Upper lobe of left lung (tissue), 6 donors: ENCODE data around the gene TELO2. TPM values are rescaled to one million over a fixed set of nuclear protein-coding genes. Genes with fewer than 3 reads are reported as not detected.

Experiments used
- ATAC-seq, 2 donors: fragments of 200-7000 bp; cut with Tn5 transposase; one replicate each; pipeline ENCODE4 v1.9.1; 2022; ENCODE audit warnings: mild to moderate bottlenecking in 2 of 2, moderate library complexity in 2 of 2; ENCODE audit not compliant: low FRiP score in 2 of 2
- DNase-seq, 2 donors: peaks; one replicate each; pipeline ENCODE4 v3.0.0-alpha.2; 2019 to 2020
- H3K27ac ChIP-seq, 4 donors: fragments of 200-600 bp; sonication (generic); one replicate each; pipeline ENCODE4 v1.5.1; 2016 to 2019
- H3K27me3 ChIP-seq, 4 donors: fragments of 200-600 bp; sonication (generic); one replicate each; pipeline ENCODE4 v1.5.1; 2017 to 2019
- H3K36me3 ChIP-seq, 4 donors: fragments of 200-600 bp; sonication (generic); one replicate each; pipeline ENCODE4 v1.5.1; 2016 to 2019
- H3K4me1 ChIP-seq, 4 donors: fragments of 200-600 bp; sonication (generic); one replicate each; pipeline ENCODE4 v1.5.1; 2018 to 2019
- H3K4me3 ChIP-seq, 4 donors: fragments of 200-600 bp; sonication (generic); one replicate each; pipeline ENCODE4 v1.5.1; 2017 to 2019; ENCODE audit warnings: mild to moderate bottlenecking in 2 of 4, moderate library complexity in 1 of 4
- H3K9me3 ChIP-seq, 4 donors: fragments of 200-600 bp; sonication (generic); one replicate each; pipeline ENCODE4 v1.5.1; 2018 to 2019
- EP300 ChIP-seq, 4 donors: sonication (generic); formaldehyde crosslinking; IDR thresholded peaks; one replicate each; pipeline ENCODE4 v1.5.1; 2017; ENCODE audit warnings: antibody characterized with exemption in 4 of 4, control low read depth in 2 of 4
- POLR2A ChIP-seq, 4 donors: fragments of 450-650 bp; IDR thresholded peaks; one replicate each; pipeline ENCODE4 v1.5.1; 2016 to 2017; ENCODE audit warnings: antibody characterized with exemption in 4 of 4, mild to moderate bottlenecking in 2 of 4
- POLR2AphosphoS5 ChIP-seq, 2 donors: sonication (generic); formaldehyde crosslinking; IDR thresholded peaks; one replicate each; pipeline ENCODE4 v1.5.1; 2017; ENCODE audit warnings: antibody characterized with exemption in 2 of 2
- WGBS, 2 donors: methylation state at CpG; one replicate each; pipeline ENCODE4 v1.1.5; 2017 to 2018; 5-methylcytosine and 5-hydroxymethylcytosine counted together
- total RNA-seq, 6 donors: library from RNA; depleted of rRNA in 4 of 6; stranded (reverse); fragments of >200 nt in 4 of 6; gene quantifications; one replicate each; pipeline versions ENCODE4 v1.1.0 to v1.2.1, GENCODE V29; 2016 to 2021
- TF ChIP-seq, protein P1 (sequence below), 6 experiments: fragments of 450-650 bp in 4 of 6; fragments of 200-600 bp in 2 of 6; sonication (generic) in 2 of 6; IDR thresholded peaks; one replicate each; pipeline ENCODE4 v1.5.1; 2016 to 2019; ENCODE audit warnings: antibody characterized with exemption in 6 of 6
- donor health status: DM: no; HTN: no; CAD: no; lungs with moderate emphysema.
- donor health status: DM: no; HTN: yes; CAD: no; lungs with severe emphysema.

The TELO2 gene
- total RNA-seq, 6 donors from 2014 or later: 13.8 to 130 (median 41.5) TPM

DNA sequence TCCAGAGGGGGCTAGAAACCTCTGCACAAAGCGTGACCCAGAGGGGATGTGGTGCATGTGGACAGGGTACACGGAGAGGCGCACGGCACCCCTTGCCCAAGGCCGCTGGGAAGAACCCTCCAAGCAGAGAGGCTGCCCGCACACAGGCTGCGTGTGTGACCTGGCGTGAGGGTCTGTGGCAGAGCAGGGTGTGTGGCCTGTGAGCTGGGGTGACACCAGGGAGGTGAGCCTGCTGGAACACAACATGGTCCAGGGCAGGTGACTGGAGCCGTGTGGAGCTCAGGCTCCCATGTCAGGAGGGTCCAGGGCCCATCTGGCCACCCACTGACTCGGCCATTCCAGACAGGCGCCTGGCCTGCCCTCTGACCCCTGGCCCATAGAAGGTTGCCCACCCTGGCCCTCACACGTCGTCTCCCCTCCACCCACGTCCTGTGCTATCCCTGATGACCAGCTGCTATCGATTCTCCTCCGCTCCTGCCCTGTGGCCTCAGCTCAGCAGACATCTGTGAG lies 25.5 kb downstream of the TELO2 start:
- DNase-seq (peak in 1 of 2 donors; percentile 65), ATAC-seq (peak; percentile 31)
- TF ChIP-seq, protein P1, sequence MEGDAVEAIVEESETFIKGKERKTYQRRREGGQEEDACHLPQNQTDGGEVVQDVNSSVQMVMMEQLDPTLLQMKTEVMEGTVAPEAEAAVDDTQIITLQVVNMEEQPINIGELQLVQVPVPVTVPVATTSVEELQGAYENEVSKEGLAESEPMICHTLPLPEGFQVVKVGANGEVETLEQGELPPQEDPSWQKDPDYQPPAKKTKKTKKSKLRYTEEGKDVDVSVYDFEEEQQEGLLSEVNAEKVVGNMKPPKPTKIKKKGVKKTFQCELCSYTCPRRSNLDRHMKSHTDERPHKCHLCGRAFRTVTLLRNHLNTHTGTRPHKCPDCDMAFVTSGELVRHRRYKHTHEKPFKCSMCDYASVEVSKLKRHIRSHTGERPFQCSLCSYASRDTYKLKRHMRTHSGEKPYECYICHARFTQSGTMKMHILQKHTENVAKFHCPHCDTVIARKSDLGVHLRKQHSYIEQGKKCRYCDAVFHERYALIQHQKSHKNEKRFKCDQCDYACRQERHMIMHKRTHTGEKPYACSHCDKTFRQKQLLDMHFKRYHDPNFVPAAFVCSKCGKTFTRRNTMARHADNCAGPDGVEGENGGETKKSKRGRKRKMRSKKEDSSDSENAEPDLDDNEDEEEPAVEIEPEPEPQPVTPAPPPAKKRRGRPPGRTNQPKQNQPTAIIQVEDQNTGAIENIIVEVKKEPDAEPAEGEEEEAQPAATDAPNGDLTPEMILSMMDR (IDR thresholded peaks at IDR 0.05): no peak
- TF ChIP-seq POLR2A (IDR thresholded peaks at IDR 0.05): no peak
- TF ChIP-seq POLR2AphosphoS5 (IDR thresholded peaks at IDR 0.05): no peak
- TF ChIP-seq EP300 (IDR thresholded peaks at IDR 0.05): no peak
- Histone ChIP-seq H3K27me3 (no peaks in the 10 kb centered on the region), H3K4me1 (no peaks in the 10 kb centered on the region), H3K9me3 (peaks cover 0 to 6% (median 3%) of the 10 kb centered on the region in 4 donors), H3K36me3 (peaks cover 0 to 43% (median 25%) of the 10 kb centered on the region in 4 donors), H3K27ac (no peak overlapping the region), H3K4me3 (no peak overlapping the region)
- WGBS, 2 donors: 96 to 98% methylated on average over 10 to 16 of the region's 16 CpGs

DNA sequence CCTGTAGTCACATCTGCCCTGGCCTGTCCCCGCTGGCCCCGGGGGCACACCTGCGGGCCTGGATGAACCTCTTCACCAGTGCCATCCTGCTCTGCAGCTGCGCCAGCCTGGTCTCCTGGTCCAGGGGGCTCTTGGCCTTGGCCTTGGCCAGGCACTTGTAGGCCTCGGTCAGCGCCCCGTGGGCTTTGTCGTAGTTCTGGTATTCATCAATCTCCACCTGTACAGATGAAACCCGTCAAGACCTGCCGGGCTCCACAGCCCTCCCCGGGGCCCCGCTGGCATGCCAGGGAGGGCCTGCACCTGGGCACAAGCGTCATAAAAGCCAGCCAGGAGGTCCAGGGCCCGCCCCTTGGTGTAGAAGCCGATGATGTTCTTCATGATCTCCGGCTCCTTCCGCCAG lies 26.7 kb downstream of the TELO2 start:
- H3K9me3 ChIP-seq: no peaks in the 10 kb centered on the region
- TF ChIP-seq, protein P1 (IDR thresholded peaks at IDR 0.05): no peak
- TF ChIP-seq POLR2A (IDR thresholded peaks at IDR 0.05) (no peak), EP300 (IDR thresholded peaks at IDR 0.05) (no peak), POLR2AphosphoS5 (IDR thresholded peaks at IDR 0.05) (no peak)
- H3K36me3 ChIP-seq: peaks cover 0 to 53% (median 28%) of the 10 kb centered on the region in 4 donors
- no peak overlapping the region for H3K27ac ChIP-seq
- H3K4me1 ChIP-seq: no peaks in the 10 kb centered on the region
- DNase-seq (peak in 1 of 2 donors; percentile 75), ATAC-seq (no peak)
- H3K4me3 ChIP-seq: no peak overlapping the region
- no peaks in the 10 kb centered on the region for H3K27me3 ChIP-seq
- WGBS, 2 donors: 97% methylated on average over 4 to 17 of the region's 17 CpGs

DNA sequence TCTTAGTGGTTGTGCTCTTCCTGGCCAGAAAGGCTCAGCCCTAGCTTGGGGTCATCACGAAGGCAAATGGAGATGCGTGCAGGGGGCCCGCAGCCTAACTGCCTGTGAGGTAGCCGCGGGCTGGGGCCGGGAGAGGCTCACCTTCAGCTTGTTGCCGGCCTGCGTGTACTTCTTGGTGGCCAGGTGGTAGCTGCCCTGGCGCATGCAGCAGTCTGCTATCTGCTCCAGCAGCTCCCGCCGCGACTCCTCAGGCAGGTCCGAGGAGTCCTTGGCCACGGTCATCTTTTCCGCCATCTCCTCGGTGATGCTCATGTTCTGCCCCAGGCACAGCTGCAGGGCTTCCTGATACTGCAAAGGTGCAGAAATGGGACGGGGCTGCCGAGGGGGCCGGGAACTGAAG lies 27.3 kb downstream of the TELO2 start:
- TF ChIP-seq EP300 (IDR thresholded peaks at IDR 0.05) (no peak), POLR2A (IDR thresholded peaks at IDR 0.05) (no peak), POLR2AphosphoS5 (IDR thresholded peaks at IDR 0.05) (no peak)
- TF ChIP-seq, protein P1 (IDR thresholded peaks at IDR 0.05): no peak
- 96% methylated on average over 15 to 19 of the region's 19 CpGs for WGBS, 2 donors
- Histone ChIP-seq H3K4me1 (no peaks in the 10 kb centered on the region), H3K9me3 (no peaks in the 10 kb centered on the region), H3K27me3 (no peaks in the 10 kb centered on the region), H3K27ac (no peak overlapping the region), H3K4me3 (no peak overlapping the region), H3K36me3 (peaks cover 0 to 53% (median 28%) of the 10 kb centered on the region in 4 donors)
- ATAC-seq: no peak
- DNase-seq: peak in 1 of 2 donors; percentile 62

DNA sequence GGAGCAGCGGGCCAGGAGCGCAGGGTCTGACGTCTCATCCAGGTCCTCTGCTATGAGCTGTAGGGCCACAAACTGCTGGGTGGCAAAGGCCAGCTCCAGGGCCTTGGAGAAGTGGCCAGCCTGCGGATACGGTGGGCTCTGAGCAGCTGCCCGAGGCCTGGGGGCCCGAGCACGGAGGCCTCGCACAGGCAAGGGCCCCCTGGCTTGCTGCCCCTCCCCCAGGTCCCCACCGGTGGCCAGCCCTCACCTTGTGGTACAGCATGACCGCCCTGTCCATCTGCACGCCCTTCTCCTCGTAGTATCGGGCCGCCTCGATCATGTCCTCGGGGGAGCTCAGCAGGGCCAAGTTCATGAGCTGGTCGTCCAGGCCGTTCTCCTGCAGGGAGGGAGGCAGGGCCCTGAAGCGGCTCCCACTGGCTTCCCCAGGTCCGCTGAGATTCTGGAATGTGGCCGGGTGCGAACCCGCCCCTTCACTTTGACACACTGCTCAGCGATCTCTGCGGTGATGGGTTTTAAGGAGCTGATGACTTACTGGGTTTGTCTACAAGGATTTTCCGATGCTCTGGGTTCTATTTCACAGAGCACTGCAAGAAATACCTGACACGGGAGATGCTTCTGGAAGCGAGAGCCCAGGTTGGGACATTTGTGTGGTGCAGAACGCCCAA lies 30.6 kb downstream of the TELO2 start:
- Histone ChIP-seq H3K4me3 (no peak overlapping the region), H3K36me3 (peaks cover 0 to 40% (median 24%) of the 10 kb centered on the region in 4 donors), H3K9me3 (no peaks in the 10 kb centered on the region), H3K4me1 (peaks cover 9 to 23% (median 23%) of the 10 kb centered on the region in 4 donors), H3K27ac (no peak overlapping the region), H3K27me3 (no peaks in the 10 kb centered on the region)
- DNase-seq: peak in 1 of 2 donors; percentile 69
- TF ChIP-seq POLR2AphosphoS5 (IDR thresholded peaks at IDR 0.05) (no peak), POLR2A (IDR thresholded peaks at IDR 0.05) (no peak), EP300 (IDR thresholded peaks at IDR 0.05) (no peak)
- TF ChIP-seq, protein P1 (IDR thresholded peaks at IDR 0.05): no peak
- 89 to 94% methylated on average over 12 to 30 of the region's 30 CpGs for WGBS, 2 donors
- ATAC-seq: no peak
